Sigmoid colon (tissue), 4 donors: ENCODE data around the gene GABRR2.

Experiments used
- EP300 ChIP-seq, 4 donors: sonication (generic); formaldehyde crosslinking; IDR thresholded peaks; one replicate each; pipeline ENCODE4 v1.6.1; 2017; ENCODE audit warnings: antibody characterized with exemption in 4 of 4
- POLR2A ChIP-seq, 2 donors: fragments of 450-650 bp; IDR thresholded peaks; one replicate each; pipeline ENCODE4 v1.6.1; 2016; ENCODE audit warnings: antibody characterized with exemption in 2 of 2, mild to moderate bottlenecking in 2 of 2, moderate library complexity in 2 of 2
- POLR2AphosphoS5 ChIP-seq, 4 donors: sonication (generic); formaldehyde crosslinking; IDR thresholded peaks; one replicate each; pipeline ENCODE4 v1.6.1; 2017; ENCODE audit warnings: antibody characterized with exemption in 4 of 4
- TF ChIP-seq, protein P1 (sequence below), 4 experiments: fragments of 450-650 bp in 3 of 4; fragments of 200-600 bp in 1 of 4; IDR thresholded peaks; one replicate each; pipeline ENCODE4 v1.5.1; 2016 to 2019; ENCODE audit warnings: antibody characterized with exemption in 4 of 4, mild to moderate bottlenecking in 3 of 4, moderate library complexity in 2 of 4

DNA sequence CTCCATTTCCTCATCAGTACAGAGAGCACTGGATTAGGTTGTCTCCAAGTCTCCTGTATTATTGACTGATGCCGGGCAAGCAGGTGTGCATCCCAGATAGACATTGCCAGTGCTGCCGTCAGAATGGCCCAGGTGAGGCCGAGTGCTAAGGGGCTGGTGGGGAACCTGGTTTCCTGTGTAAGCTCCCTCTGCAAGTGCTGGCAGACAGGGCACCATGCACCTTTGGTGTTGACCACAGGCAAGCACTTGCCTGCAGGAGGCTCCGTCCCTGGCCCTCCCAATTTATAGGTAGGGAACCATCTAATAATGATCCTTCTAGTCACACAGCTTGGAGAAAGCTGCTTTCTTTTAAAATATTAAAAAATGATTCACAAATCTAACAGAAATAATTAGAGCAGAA lies 98.7 kb downstream of the GABRR2 start:
- TF ChIP-seq, protein P1, sequence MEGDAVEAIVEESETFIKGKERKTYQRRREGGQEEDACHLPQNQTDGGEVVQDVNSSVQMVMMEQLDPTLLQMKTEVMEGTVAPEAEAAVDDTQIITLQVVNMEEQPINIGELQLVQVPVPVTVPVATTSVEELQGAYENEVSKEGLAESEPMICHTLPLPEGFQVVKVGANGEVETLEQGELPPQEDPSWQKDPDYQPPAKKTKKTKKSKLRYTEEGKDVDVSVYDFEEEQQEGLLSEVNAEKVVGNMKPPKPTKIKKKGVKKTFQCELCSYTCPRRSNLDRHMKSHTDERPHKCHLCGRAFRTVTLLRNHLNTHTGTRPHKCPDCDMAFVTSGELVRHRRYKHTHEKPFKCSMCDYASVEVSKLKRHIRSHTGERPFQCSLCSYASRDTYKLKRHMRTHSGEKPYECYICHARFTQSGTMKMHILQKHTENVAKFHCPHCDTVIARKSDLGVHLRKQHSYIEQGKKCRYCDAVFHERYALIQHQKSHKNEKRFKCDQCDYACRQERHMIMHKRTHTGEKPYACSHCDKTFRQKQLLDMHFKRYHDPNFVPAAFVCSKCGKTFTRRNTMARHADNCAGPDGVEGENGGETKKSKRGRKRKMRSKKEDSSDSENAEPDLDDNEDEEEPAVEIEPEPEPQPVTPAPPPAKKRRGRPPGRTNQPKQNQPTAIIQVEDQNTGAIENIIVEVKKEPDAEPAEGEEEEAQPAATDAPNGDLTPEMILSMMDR (IDR thresholded peaks at IDR 0.05): no peak
- no peak for TF ChIP-seq POLR2A (IDR thresholded peaks at IDR 0.05)
- no peak for TF ChIP-seq POLR2AphosphoS5 (IDR thresholded peaks at IDR 0.05)
- TF ChIP-seq EP300 (IDR thresholded peaks at IDR 0.05): no peak
